B cell (primary cell): ENCODE results near the gene KLHL17. TPM values are rescaled to one million over a fixed set of nuclear protein-coding genes. Genes with fewer than 3 reads are reported as not detected.

Experiments
- ATAC-seq: fragments of 200-7000 bp; cut with Tn5 transposase; one replicate; pipeline ENCODE4 v1.10.0; 2021; ENCODE audit warnings: low read depth, mild to moderate bottlenecking, moderate number of reproducible peaks, moderate library complexity
- CTCF ChIA-PET: fragments of 350-600 bp; sonication (Branson Sonifier 250); formaldehyde crosslinking; loops from one replicate; lab custom pipeline; 2021; ENCODE audit warnings: antibody characterized with exemption, inconsistent platforms; lab: Charles Lee
- POLR2A ChIA-PET: fragments of 350-600 bp; sonication (Branson Sonifier 250); formaldehyde crosslinking; loops from one replicate; lab custom pipeline; 2021; ENCODE audit warnings: antibody characterized with exemption; lab: Charles Lee
- DNase-seq: peaks from one replicate; pipeline ENCODE4 v3.0.0; 2013
- H2AFZ ChIP-seq: 2 replicates; pipeline ENCODE4 v1.6.1; 2012; ENCODE audit warnings: mild to moderate bottlenecking, low read depth, low read length; ENCODE audit not compliant: insufficient read depth, poor library complexity, severe bottlenecking
- H3K27ac ChIP-seq, 2 donors: 1 replicate in 1 of 2; 2 replicates in 1 of 2; pipeline ENCODE4 v1.5.1; 2012 to 2013; ENCODE audit warnings: low read length in 2 of 2, mild to moderate bottlenecking in 2 of 2, moderate library complexity in 1 of 2
- H3K27me3 ChIP-seq, 4 experiments: fragments of 200-600 bp in 1 of 4; sonication (generic) in 1 of 4; replicated peaks in 1 of 4; 1 replicate in 2 of 4; 2 replicates in 2 of 4; pipeline versions ENCODE4 v1.6.1 to v1.7.0; 2013 to 2016; ENCODE audit warnings: low read length in 3 of 4, mild to moderate bottlenecking in 2 of 4, mixed read lengths in 1 of 4, moderate library complexity in 1 of 4; ENCODE audit not compliant: insufficient read depth in 4 of 4, control insufficient read depth in 3 of 4; ENCODE audit errors: control extremely low read depth in 1 of 4
- H3K36me3 ChIP-seq, 2 experiments: replicated peaks in 1 of 2; 1 replicate in 1 of 2; 2 replicates in 1 of 2; pipeline versions ENCODE4 v1.6.1 to v1.7.1; 2013; ENCODE audit warnings: low read length in 1 of 2; ENCODE audit not compliant: insufficient read depth in 2 of 2, control insufficient read depth in 1 of 2; ENCODE audit errors: control extremely low read depth in 1 of 2, extremely low read depth in 1 of 2
- H3K4me1 ChIP-seq, 2 donors: fragments of 200-600 bp in 1 of 2; sonication (generic) in 1 of 2; 1 replicate in 1 of 2; 2 replicates in 1 of 2; pipeline versions ENCODE4 v1.5.1 to v1.6.1; 2013 to 2017; ENCODE audit warnings: low read length in 2 of 2; ENCODE audit not compliant: control insufficient read depth in 2 of 2, insufficient read depth in 2 of 2
- H3K4me2 ChIP-seq: replicated peaks from 2 replicates; pipeline ENCODE3; 2012; ENCODE audit warnings: mild to moderate bottlenecking, low read depth, low read length; ENCODE audit not compliant: poor library complexity, severe bottlenecking
- H3K4me3 ChIP-seq, 5 experiments: fragments of 200-600 bp in 1 of 5; sonication (generic) in 1 of 5; 1 replicate in 3 of 5; 2 replicates in 2 of 5; pipeline versions ENCODE4 v1.5.1 to v1.7.0; 2011 to 2016; ENCODE audit warnings: low read length in 4 of 5, mild to moderate bottlenecking in 4 of 5, low read depth in 2 of 5, control low read depth in 1 of 5, moderate library complexity in 1 of 5; ENCODE audit not compliant: insufficient read depth in 1 of 5; ENCODE audit errors: control extremely low read depth in 1 of 5, extremely low read depth in 1 of 5
- H3K79me2 ChIP-seq: fragments of 200-600 bp; sonication (generic); one replicate; pipeline ENCODE4 v1.6.0; 2016; ENCODE audit warnings: low read length; ENCODE audit not compliant: control insufficient read depth, insufficient read depth
- H3K9ac ChIP-seq: fragments of 200-600 bp; sonication (generic); 2 replicates; pipeline ENCODE4 v1.6.1; 2017; ENCODE audit warnings: mild to moderate bottlenecking, low read length, moderate library complexity
- H3K9me3 ChIP-seq, 3 donors: one replicate each; pipeline versions ENCODE4 v1.6.1 to v1.7.1; 2013; ENCODE audit warnings: low read length in 2 of 3; ENCODE audit not compliant: control insufficient read depth in 2 of 3, insufficient read depth in 1 of 3; ENCODE audit errors: control extremely low read depth in 1 of 3
- H4K20me1 ChIP-seq: 2 replicates; pipeline ENCODE4 v1.6.0; 2012; ENCODE audit warnings: mild to moderate bottlenecking, low read length; ENCODE audit not compliant: insufficient read depth, control insufficient read depth, poor library complexity, severe bottlenecking
- H3K27ac Mint-ChIP-seq: one replicate; pipeline ENCODE4 v1.8.0; 2021; ENCODE audit warnings: mixed read lengths
- H3K27me3 Mint-ChIP-seq: one replicate; pipeline ENCODE4 v1.8.0; 2021; ENCODE audit warnings: mixed read lengths
- H3K4me1 Mint-ChIP-seq: one replicate; pipeline ENCODE4 v1.8.0; 2021; ENCODE audit warnings: mixed read lengths
- H3K4me3 Mint-ChIP-seq: one replicate; pipeline ENCODE4 v1.8.0; 2021; ENCODE audit warnings: mixed read lengths
- H3K9me3 Mint-ChIP-seq: one replicate; pipeline ENCODE4 v1.8.0; 2022; ENCODE audit warnings: mixed read lengths; ENCODE audit not compliant: insufficient read depth
- CTCF ChIP-seq: fragments of 200-600 bp; IDR thresholded peaks from one replicate; pipeline ENCODE4 v1.8.0; 2022; ENCODE audit warnings: antibody characterized with exemption, mild to moderate bottlenecking
- EZH2 ChIP-seq: IDR thresholded peaks from 2 replicates; pipeline ENCODE4 v1.6.1; 2012; ENCODE audit warnings: borderline replicate concordance, low read depth, mild to moderate bottlenecking, moderate library complexity, low read length; ENCODE audit not compliant: insufficient read depth, poor library complexity, severe bottlenecking
- WGBS: methylation state at CpG from one replicate; pipeline ENCODE4 v1.1.5; 2013; ENCODE audit warnings: missing lambda C conversion rate; ENCODE audit not compliant: insufficient coverage; 5-methylcytosine and 5-hydroxymethylcytosine counted together
- intact Hi-C: fragments of 100-400 bp; cut with micrococcal nuclease; formaldehyde crosslinking; loops from one replicate; pipeline ENCODE4 v1.10.0; 2022
- polyA plus RNA-seq: library from polyadenylated mRNA; depleted of rRNA; stranded (reverse); fragments of >200 nt; gene quantifications from 2 replicates; pipeline ENCODE4 v1.2.3, GENCODE V29; 2012
- total RNA-seq, 2 donors: library from RNA; stranded (reverse); fragments of 120-200 nt in 1 of 2; gene quantifications; 1 replicate in 1 of 2; 2 replicates in 1 of 2; pipeline versions ENCODE4 v1.2.3 to v1.2.4, GENCODE V29; 2013 to 2022

The KLHL17 gene
- total and polyA plus RNA-seq, 2 donors (not counting 1 experiment from before 2014, with no cell fraction given) = 30.1 to 57.5 TPM

DNA sequence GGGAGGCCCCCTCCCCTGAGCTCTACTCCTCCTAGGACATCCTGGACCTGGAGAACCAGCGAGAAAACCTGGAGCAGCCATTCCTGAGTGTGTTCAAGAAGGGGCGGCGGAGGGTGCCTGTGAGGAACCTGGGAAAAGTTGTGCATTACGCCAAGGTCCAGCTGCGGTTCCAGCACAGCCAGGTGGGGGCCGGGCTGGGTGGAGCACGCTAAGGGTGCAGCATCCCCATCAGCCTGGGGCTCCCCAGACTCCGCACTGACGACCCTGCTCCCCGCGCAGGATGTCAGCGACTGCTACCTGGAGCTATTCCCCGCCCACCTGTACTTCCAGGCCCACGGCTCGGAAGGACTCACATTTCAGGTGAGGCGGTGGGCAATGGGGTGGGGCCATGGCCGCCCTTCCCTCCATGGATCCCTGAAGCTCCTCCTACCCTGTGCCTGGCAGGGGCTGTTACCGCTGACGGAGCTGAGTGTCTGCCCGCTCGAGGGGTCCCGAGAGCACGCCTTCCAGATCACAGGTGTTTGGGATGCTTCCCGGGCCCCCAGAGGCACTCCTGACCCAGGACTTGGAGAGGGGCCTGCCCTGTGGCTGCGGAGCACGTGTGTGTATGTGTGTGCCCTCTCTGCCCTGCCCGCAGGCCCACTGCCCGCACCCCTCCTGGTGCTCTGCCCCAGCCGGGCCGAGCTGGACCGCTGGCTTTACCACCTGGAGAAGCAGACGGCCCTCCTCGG lies 10.0 kb downstream of the KLHL17 start:
- DNase-seq (no peak), ATAC-seq (no peak)
- peaks cover 0 to 69% (median 18%) of the 10 kb centered on the region in 4 experiments for H3K27me3 ChIP-seq

More for the DNA sequence above, 10.0 kb downstream of the KLHL17 start:
- Histone ChIP-seq H3K79me2 (no peaks in the 10 kb centered on the region), H3K9me3 (peaks cover 0 to 8% (median 0%) of the 10 kb centered on the region in 3 donors), H3K27ac (no peak overlapping the region), H2AFZ (no peak overlapping the region), H3K36me3 (no peaks in the 10 kb centered on the region), H3K4me2 (no peak overlapping the region), H4K20me1 (no peaks in the 10 kb centered on the region), H3K9ac (no peak overlapping the region), H3K4me3 (no peak overlapping the region), H3K4me1 (peaks cover 13 to 16% of the 10 kb centered on the region in 2 donors)
- ChIA-PET CTCF (no interaction called here), POLR2A (no interaction called here)
- intact Hi-C loops = no loop called here
- H3K27ac Mint-ChIP-seq = no peak overlapping the region
- H3K4me3 Mint-ChIP-seq = no peak overlapping the region
- peaks cover 24% of the 10 kb centered on the region for H3K27me3 Mint-ChIP-seq
- 31% methylated on average over 32 of the region's 33 CpGs for WGBS
- no peaks in the 10 kb centered on the region for H3K9me3 Mint-ChIP-seq
- TF ChIP-seq EZH2 (no peak), CTCF (no peak)
- peaks cover 4% of the 10 kb centered on the region for H3K4me1 Mint-ChIP-seq
